Coronary artery (tissue), 2 donors: ENCODE measurements around the gene JMJD8.

Source experiments
- DNase-seq: peaks from one replicate; pipeline ENCODE4 v3.0.0-alpha.2; 2017; ENCODE audit warnings: low spot score
- H3K27ac ChIP-seq, 2 donors: fragments of 200-600 bp; sonication (generic); one replicate each; pipeline ENCODE4 v1.5.1; 2016 to 2019
- H3K4me3 ChIP-seq: fragments of 200-600 bp; sonication (generic); 2 replicates; pipeline ENCODE4 v1.5.1; 2016; ENCODE audit warnings: mild to moderate bottlenecking, moderate library complexity
- TF ChIP-seq, protein P1 (sequence below): fragments of 200-600 bp; sonication (generic); IDR thresholded peaks from one replicate; pipeline ENCODE4 v1.5.1; 2019; ENCODE audit warnings: antibody characterized with exemption

JMJD8 gene

DNA sequence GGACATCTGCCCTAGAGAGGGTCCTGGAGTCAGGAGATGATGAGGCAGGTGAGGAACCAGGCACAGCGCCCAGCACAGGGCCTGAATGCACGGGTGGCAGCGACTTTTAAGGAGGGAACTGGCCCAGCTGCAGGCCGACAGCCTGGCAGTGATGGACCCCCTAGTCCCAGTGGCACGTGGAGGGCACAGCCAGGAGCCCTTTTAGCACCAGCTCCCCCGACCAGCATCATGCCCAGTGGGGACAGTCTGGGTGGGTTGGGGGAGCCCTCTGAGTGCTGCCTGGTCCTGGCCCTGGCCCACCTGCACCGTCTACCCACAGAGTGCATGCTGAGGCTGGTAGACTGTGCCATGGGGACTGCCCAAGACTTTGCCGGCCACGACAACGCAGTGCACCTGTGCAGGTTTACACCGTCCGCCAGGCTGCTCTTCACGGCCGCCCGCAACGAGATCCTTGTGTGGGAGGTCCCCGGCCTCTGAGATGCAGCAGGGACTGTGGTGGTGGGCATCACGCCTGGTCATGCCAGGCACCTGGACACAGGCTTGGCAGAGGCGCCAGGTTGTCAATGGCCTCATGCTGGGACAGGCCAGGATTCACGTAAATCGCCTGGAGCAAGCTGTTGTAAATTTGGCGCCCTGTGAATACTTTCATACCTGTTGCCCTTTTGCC, 16.9 kb downstream of the JMJD8 start:
- Histone ChIP-seq H3K4me3 (peak overlapping the region; percentile 96), H3K27ac (peak overlapping the region; percentile 77 to 96)
- no peak for DNase-seq
- TF ChIP-seq, protein P1, sequence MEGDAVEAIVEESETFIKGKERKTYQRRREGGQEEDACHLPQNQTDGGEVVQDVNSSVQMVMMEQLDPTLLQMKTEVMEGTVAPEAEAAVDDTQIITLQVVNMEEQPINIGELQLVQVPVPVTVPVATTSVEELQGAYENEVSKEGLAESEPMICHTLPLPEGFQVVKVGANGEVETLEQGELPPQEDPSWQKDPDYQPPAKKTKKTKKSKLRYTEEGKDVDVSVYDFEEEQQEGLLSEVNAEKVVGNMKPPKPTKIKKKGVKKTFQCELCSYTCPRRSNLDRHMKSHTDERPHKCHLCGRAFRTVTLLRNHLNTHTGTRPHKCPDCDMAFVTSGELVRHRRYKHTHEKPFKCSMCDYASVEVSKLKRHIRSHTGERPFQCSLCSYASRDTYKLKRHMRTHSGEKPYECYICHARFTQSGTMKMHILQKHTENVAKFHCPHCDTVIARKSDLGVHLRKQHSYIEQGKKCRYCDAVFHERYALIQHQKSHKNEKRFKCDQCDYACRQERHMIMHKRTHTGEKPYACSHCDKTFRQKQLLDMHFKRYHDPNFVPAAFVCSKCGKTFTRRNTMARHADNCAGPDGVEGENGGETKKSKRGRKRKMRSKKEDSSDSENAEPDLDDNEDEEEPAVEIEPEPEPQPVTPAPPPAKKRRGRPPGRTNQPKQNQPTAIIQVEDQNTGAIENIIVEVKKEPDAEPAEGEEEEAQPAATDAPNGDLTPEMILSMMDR: no peak

- no peak overlapping the region for H3K27ac ChIP-seq
- TF ChIP-seq, protein P1: no peak
- no peak overlapping the region for H3K4me3 ChIP-seq
- DNase-seq: no peak
Measured at GRCh38 chr16:666572-666971, 17.6 kb downstream of the JMJD8 start.

DNA sequence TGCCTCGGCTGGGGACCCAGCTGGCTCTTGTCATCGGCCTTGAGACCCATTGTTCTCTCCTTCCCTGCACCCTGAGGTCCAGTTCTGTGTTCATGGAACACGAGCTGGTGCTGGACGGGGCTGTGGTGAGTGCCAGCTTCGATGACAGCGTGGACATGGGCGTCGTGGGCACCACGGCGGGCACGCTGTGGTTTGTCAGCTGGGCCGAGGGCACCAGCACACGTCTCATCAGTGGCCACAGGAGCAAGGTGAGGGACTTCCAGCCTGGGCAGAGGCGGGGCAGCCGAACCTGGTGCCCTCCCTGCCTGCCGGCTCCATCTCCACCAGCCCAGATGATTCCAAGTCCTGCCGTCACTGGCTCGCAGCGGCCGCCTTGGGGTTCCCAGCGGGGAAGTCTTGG, 21.5 kb downstream of the JMJD8 start:
- TF ChIP-seq, protein P1: no peak
- Histone ChIP-seq H3K4me3 (no peak overlapping the region), H3K27ac (no peak overlapping the region)
- no peak for DNase-seq

DNA sequence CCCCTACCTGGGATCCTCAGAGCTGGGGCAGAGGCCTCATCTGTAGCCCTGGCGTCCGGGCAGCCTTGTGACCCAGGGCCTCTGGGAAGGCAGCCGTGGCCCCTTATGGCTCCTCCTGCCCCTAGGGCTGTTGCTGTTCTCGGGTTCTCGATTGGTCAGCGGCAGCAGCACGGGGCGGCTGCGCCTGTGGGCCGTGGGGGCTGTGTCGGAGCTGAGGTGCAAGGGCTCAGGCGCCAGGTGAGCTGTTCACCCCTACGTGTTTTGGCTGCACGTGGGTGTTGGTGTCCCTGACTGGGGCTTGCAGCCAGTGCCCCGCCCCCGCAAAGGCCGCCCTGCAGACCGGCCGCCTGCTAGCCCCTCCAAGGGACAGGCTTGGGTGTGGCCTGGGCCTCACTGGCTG, 22.0 kb downstream of the JMJD8 start:
- no peak for DNase-seq
- Histone ChIP-seq H3K27ac (no peak overlapping the region), H3K4me3 (no peak overlapping the region)
- TF ChIP-seq, protein P1: no peak

GRCh38 chr16:661184-661821, 22.8 kb downstream of the JMJD8 start:
- TF ChIP-seq, protein P1: no peak
- no peak for DNase-seq
- H3K4me3 ChIP-seq: peak overlapping the region; percentile 54
- peak overlapping the region in 1 of 2 donors; percentile 75 for H3K27ac ChIP-seq

GRCh38 chr16:660459-661183, 23.5 kb downstream of the JMJD8 start:
- Histone ChIP-seq H3K4me3 (peak overlapping the region; percentile 64), H3K27ac (peak overlapping the region; percentile 66 to 87)
- DNase-seq: peak; percentile 92
- TF ChIP-seq, protein P1: peak; percentile 28
